Fibroblast of lung (primary cell): ENCODE measurements around the gene RBM45. TPM values are rescaled to one million over a fixed set of nuclear protein-coding genes. Genes with fewer than 3 reads are reported as not detected.

Experiments
- DNase-seq, 2 donors: peaks; one replicate each; pipeline versions ENCODE4 v3.0.0 to v3.0.0-alpha.2; 2010; ENCODE audit warnings: low read depth in 2 of 2
- H2AFZ ChIP-seq: 2 replicates; pipeline ENCODE4 v1.5.1; 2012; ENCODE audit warnings: low read length, control low read depth, inconsistent platforms
- H3K27ac ChIP-seq: 2 replicates; pipeline ENCODE4 v1.5.1; 2011; ENCODE audit warnings: low read length, control low read depth; ENCODE audit not compliant: insufficient read depth
- H3K27me3 ChIP-seq: 2 replicates; pipeline ENCODE4 v1.5.1; 2011; ENCODE audit warnings: mild to moderate bottlenecking, low read length; ENCODE audit not compliant: control insufficient read depth, insufficient read depth
- H3K36me3 ChIP-seq: 2 replicates; pipeline ENCODE4 v1.5.1; 2011; ENCODE audit warnings: low read length; ENCODE audit not compliant: control insufficient read depth, insufficient read depth
- H3K4me1 ChIP-seq: 2 replicates; pipeline ENCODE4 v1.5.1; 2011; ENCODE audit warnings: low read length; ENCODE audit not compliant: control insufficient read depth, insufficient read depth; ENCODE audit errors: extremely low read depth
- H3K4me2 ChIP-seq: 2 replicates; pipeline ENCODE4 v1.5.1; 2011; ENCODE audit warnings: low read length, control low read depth; ENCODE audit not compliant: insufficient read depth; ENCODE audit errors: extremely low read depth
- H3K4me3 ChIP-seq, 4 experiments: fragments of 200-600 bp in 1 of 4; sonication (generic) in 1 of 4; replicated peaks in 1 of 4; 2 replicates each; pipeline ENCODE4 v1.5.1; 2011 to 2016; ENCODE audit warnings: low read length in 4 of 4, low read depth in 3 of 4, mild to moderate bottlenecking in 3 of 4, control low read depth in 2 of 4, inconsistent platforms in 1 of 4, mixed read lengths in 1 of 4; ENCODE audit not compliant: insufficient read depth in 1 of 4; ENCODE audit errors: control extremely low read depth in 1 of 4
- H3K79me2 ChIP-seq: 2 replicates; pipeline ENCODE4 v1.5.1; 2012; ENCODE audit warnings: mild to moderate bottlenecking, low read length, inconsistent platforms; ENCODE audit not compliant: control insufficient read depth, insufficient read depth
- H3K9ac ChIP-seq: 2 replicates; pipeline ENCODE4 v1.5.1; 2011; ENCODE audit warnings: mild to moderate bottlenecking, low read length, control low read depth; ENCODE audit not compliant: insufficient read depth
- H3K9me3 ChIP-seq: 2 replicates; pipeline ENCODE4 v1.5.1; 2012; ENCODE audit warnings: low read depth, low read length; ENCODE audit not compliant: control insufficient read depth, insufficient read depth
- H4K20me1 ChIP-seq: 2 replicates; pipeline ENCODE4 v1.5.1; 2011; ENCODE audit warnings: low read length; ENCODE audit not compliant: control insufficient read depth, insufficient read depth; ENCODE audit errors: extremely low read depth
- EZH2 ChIP-seq: IDR thresholded peaks from 2 replicates; pipeline ENCODE4 v1.5.1; 2012; ENCODE audit warnings: low read length, control low read depth, mild to moderate bottlenecking; ENCODE audit errors: missing control alignments
- polyA plus RNA-seq, 2 donors: library from polyadenylated mRNA; depleted of rRNA in 1 of 2; stranded (reverse) in 1 of 2; unstranded in 1 of 2; fragments of >200 nt; gene quantifications; 2 replicates each; pipeline ENCODE4 v1.2.1, GENCODE V29; 2011 to 2012; ENCODE audit warnings: missing spikeins in 1 of 2
- total RNA-seq: library from RNA; depleted of rRNA; stranded (reverse); fragments of >200 nt; gene quantifications from 2 replicates; pipeline ENCODE4 v1.2.1, GENCODE V29; 2014
- TF ChIP-seq, protein P1 (sequence below), 2 donors: IDR thresholded peaks in 1 of 2; conservative IDR thresholded peaks in 1 of 2; 1 replicate in 1 of 2; 2 replicates in 1 of 2; pipeline ENCODE4 v1.5.1; 2011 to 2012; ENCODE audit warnings: low read length in 2 of 2, control low read depth in 1 of 2, inconsistent platforms in 1 of 2, low read depth in 1 of 2, mild to moderate bottlenecking in 1 of 2

The RBM45 gene
- total and polyA plus RNA-seq, 2 donors (not counting 1 experiment from before 2014, with no cell fraction given) = 22.8 to 23.5 TPM

DNA sequence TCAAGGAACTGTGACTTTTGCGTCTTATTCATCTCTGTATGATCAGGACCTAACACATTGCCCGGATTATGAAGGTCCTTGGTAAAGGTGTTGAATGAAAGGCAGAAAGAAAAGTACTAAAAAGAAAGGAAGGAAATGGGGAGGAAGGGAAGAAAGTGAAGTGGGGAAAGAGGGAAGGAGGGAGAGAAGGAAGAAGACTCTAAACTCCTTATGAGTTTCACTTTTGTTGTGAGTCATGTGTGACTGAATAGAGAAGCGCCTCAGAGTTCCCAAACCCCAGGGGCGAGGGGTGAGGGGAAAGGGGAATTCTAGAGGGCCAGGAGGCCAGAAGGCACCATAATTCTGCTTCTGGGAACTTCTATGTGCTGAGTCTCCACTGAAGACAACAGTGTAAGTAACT lies 51.2 kb downstream of the RBM45 start:
- H3K36me3 ChIP-seq = no peaks in the 10 kb centered on the region
- H2AFZ ChIP-seq = peak overlapping the region; percentile 87
- no peaks in the 10 kb centered on the region for H4K20me1 ChIP-seq
- no peaks in the 10 kb centered on the region for H3K9me3 ChIP-seq
- no peak for TF ChIP-seq EZH2
- TF ChIP-seq, protein P1, sequence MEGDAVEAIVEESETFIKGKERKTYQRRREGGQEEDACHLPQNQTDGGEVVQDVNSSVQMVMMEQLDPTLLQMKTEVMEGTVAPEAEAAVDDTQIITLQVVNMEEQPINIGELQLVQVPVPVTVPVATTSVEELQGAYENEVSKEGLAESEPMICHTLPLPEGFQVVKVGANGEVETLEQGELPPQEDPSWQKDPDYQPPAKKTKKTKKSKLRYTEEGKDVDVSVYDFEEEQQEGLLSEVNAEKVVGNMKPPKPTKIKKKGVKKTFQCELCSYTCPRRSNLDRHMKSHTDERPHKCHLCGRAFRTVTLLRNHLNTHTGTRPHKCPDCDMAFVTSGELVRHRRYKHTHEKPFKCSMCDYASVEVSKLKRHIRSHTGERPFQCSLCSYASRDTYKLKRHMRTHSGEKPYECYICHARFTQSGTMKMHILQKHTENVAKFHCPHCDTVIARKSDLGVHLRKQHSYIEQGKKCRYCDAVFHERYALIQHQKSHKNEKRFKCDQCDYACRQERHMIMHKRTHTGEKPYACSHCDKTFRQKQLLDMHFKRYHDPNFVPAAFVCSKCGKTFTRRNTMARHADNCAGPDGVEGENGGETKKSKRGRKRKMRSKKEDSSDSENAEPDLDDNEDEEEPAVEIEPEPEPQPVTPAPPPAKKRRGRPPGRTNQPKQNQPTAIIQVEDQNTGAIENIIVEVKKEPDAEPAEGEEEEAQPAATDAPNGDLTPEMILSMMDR (conservative IDR thresholded peaks at IDR 0.05 in 1 of 2, IDR thresholded peaks at IDR 0.05 in 1 of 2; ENCODE audit: low read depth in 1 of 2, low read length in 2 of 2) = no peak
- no peak overlapping the region for H3K27ac ChIP-seq
- H3K79me2 ChIP-seq = no peaks in the 10 kb centered on the region
- DNase-seq = no peak
- no peaks in the 10 kb centered on the region for H3K27me3 ChIP-seq
- H3K4me1 ChIP-seq = no peaks in the 10 kb centered on the region
- peak overlapping the region; percentile 61 for H3K4me2 ChIP-seq
- H3K9ac ChIP-seq = no peak overlapping the region
- H3K4me3 ChIP-seq = no peak overlapping the region

DNA sequence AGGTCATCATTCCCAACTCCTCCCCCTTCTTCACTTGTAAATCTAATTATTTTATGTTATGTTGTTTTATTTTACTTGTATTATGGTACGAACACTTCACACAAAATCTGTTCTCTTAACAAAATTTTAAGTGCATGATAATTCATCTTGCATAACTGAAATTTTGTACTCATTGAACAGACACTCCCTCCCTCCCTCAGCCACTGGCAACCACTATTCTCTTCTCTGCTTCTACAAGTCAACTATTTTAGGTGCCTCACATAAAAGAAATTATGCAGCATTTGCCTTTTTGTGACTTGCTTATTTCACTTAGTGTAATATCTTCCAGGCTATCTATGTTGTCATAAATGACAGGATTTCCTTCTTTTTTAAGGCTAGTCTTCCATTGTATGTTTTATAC lies 51.7 kb downstream of the RBM45 start:
- Histone ChIP-seq H3K4me1 (no peaks in the 10 kb centered on the region), H3K27ac (no peak overlapping the region), H3K27me3 (no peaks in the 10 kb centered on the region), H3K4me3 (no peak overlapping the region), H3K79me2 (no peaks in the 10 kb centered on the region), H4K20me1 (no peaks in the 10 kb centered on the region), H3K9ac (no peak overlapping the region), H2AFZ (peak overlapping the region; percentile 87), H3K9me3 (no peaks in the 10 kb centered on the region), H3K36me3 (no peaks in the 10 kb centered on the region), H3K4me2 (no peak overlapping the region)
- TF ChIP-seq, protein P1 (conservative IDR thresholded peaks at IDR 0.05 in 1 of 2, IDR thresholded peaks at IDR 0.05 in 1 of 2; ENCODE audit: low read depth in 1 of 2, low read length in 2 of 2) = no peak
- TF ChIP-seq EZH2 = no peak
- DNase-seq = no peak

DNA sequence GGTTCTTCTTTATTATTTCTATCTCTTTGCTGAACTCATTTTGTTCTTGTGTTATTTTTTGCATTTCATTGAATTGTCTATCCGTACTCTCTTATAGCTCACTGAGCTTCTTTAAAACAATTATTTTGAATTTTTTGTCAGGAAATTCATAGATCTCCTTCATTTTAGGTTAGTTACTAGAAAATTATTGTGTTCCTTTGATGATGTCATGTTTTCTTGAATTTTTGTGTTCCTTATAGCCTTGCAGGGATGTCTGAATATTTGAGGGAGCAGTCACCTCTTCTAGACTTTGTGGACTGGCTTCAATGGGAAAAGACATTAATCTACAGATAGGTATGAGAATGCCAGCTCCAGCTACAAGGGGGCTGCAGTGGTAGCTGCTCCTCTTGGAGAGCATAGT lies 61.4 kb downstream of the RBM45 start:
- H3K36me3 ChIP-seq = no peaks in the 10 kb centered on the region
- H3K4me3 ChIP-seq = no peak overlapping the region
- H4K20me1 ChIP-seq = no peaks in the 10 kb centered on the region
- H3K9ac ChIP-seq = no peak overlapping the region
- no peak overlapping the region for H3K4me2 ChIP-seq
- no peak for TF ChIP-seq EZH2
- TF ChIP-seq, protein P1 (conservative IDR thresholded peaks at IDR 0.05 in 1 of 2, IDR thresholded peaks at IDR 0.05 in 1 of 2; ENCODE audit: low read depth in 1 of 2, low read length in 2 of 2) = no peak
- no peaks in the 10 kb centered on the region for H3K9me3 ChIP-seq
- H3K27me3 ChIP-seq = no peaks in the 10 kb centered on the region
- H3K27ac ChIP-seq = no peak overlapping the region
- no peak overlapping the region for H2AFZ ChIP-seq
- H3K4me1 ChIP-seq = no peaks in the 10 kb centered on the region
- DNase-seq = no peak
- no peaks in the 10 kb centered on the region for H3K79me2 ChIP-seq
